Epidermal melanocyte (primary cell): ENCODE measurements around the gene OR10H3.
"Not testable (repeated sequence)": the region's sequence is repeated elsewhere in the genome, so short reads cannot be mapped to it uniquely, and the experiment has no call there.

ENCODE experiments used
- DNase-seq: peaks from one replicate; pipeline ENCODE4 v3.0.0; 2011; ENCODE audit warnings: low spot score; ENCODE audit not compliant: insufficient read length

OR10H3 gene

DNA sequence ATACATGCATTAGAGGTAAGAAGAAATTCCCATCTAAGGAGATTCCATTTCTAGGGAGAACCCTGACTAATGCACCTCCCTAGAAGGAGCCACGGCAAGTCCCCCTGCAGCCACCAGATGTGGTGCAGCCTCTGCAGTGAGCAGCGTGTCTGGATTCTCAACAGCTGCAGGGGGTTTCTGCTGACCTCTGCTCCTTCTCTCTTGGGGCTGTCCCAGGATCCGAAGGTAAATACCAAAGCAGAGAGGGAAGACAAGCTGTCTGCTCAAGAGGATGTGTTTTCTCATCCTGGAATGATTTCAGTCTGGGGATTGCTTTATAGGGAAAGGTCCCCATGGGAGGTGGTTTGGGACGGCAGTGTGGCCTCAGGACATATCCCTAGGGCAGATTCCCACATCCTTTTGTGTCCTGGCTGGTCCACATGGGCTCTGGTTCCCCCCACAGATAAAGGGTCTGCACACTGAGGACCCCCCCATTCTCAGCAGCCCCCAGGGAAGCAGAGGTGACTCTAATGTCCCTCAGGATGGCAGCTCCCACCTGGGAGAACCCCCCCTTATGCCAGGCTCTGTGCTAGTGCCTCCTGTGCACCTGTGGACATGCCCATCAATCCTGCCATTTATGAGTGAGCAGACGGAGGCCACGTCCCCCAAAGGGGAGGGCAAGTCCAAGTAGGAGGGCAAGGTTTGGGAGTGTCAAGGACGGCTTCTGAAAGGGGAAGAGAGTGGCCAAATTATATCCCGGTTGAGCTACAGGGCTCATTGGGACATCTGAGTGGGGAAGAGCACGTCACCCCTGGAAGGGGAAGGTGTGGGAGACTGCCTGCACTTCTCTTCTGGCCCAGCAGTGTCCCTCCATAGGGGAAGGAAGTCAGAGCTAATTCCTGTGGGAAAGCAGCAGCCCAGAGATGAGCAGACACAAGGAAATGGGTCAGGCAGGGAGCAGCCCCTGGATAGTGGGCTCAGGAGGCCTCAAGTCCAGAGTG is 39.5 kb downstream of the OR10H3 start:
- DNase-seq, result no peak

DNA sequence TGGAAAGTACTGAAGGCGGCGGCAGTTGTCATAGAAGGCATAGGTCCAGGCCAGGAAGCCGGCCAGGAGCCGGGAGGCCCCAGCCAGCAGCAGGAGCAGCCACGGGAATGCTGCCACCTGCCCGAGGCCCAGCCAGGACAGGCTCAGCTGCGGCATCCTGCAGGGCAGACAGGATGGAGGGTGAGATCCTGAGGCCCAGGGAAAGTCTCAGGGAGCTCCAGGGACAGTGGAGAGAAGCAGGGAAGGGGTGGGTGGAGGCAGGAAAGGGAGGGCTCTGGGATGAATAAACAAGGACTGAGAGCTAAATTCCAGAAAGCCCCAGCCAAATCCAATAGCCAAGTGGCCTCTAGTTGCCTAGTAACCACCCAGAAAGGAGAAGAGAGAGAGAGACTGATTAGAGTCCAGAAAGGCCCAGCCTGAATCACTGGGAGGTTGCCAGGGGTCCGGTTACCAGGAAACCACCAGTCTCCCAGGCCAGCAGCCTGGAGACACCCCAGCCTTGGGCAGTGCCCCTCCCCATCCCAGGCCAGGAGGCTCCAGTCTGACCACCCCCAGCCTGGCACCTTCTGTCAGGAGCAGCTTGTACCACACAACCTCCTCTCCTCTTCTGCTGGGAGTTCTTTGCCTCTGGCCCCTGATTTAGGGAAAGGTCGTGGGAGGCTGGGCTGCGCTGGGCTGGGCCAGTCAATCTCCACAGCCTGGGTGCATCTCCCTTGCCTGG is 42.1 kb downstream of the OR10H3 start:
- no peak for DNase-seq

DNA sequence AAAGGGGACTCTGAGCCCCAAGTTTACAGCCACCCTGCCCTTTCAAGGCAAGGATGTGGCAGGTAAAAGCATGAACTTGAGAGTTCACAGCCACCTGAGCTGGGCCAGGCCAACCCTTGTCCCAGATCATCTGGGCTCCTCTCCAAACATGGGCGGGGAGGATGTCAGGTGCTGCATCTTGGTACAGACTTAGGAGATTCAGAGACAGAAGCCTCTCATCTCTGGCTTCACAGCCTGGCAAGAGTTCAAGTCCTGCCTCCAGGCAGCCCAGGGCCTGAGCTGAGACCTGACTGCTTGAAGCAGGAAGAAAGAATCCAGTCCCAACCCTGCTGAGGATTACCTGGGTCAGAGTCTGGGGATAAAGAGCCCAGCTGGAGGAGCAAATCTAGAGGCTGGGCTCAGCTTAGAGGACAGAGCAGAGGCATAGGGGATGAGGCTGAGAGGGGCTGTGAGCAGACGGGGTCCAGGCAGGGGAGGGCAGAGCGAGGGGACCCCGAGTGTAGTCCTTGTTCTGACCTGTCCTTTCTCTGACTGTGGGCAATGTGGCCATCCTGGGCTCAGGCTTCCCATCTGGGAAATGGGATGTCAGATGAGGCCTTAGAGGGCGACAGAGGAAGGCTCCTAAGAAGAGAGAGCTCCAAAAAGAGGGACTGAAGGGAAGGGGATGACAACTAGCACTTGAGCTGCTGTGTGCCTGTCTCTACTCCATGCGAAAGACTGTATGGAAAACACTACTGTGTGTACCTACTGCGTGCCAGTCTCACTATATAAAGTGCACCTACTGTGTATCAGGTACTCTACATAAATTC is 43.0 kb downstream of the OR10H3 start:
- no peak for DNase-seq

DNA sequence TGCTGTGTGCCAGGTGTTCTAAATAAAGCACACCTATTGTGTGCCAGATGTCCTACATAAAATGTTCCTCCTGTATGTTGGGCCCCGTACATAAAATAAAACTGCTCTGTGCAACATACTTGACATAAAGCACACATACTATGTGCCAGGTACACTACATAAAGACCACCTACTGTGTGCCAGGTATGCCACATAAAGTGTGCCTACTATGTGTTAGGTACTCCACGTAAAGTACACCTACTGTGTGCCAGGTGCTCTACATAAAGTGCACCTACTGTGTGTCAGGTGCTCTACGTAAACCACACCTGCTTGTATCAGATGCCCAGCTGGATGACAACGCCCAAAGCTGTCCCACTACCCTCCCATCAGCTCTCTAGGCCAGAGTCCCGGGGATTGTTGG is 43.9 kb downstream of the OR10H3 start:
- DNase-seq, result no peak

DNA sequence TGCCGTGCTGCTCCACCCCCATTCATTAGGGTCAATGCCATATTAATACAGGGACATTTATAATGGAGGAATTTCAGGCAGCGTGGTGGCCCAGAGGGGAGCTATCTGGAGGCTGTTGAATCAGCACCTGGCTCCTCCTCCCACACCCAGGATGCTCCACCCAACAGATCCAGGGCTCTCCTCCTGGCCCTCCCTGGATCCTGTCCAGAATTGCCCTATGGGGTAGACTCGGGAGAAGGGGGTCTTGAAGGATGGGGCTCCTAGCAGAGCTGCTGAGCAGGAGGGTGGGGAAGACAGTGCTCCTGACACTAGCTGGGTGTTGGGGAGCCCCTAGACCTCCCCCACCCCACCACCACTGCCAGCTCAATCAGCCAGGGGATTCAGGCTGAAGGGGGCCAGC is 44.4 kb downstream of the OR10H3 start:
- no peak for DNase-seq

DNA sequence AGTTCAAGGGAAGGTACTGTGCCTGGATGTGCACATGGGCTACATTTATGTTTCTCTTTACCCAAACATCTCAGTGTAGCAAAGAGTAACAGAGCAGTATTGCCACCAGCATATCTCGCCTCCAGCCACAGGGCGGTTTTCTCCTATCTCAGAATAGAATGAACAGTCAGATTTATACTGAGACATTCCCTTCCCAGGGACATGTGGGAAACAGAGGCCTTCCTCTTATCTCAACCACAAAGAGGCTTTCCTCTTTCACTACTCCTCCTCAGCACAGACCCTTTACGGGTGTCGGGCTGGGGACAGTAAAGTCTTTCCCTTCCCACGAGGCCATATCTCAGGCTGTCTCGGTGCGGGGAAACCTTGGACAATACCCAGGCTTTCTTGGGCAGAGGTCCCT is 45.1 kb downstream of the OR10H3 start:
- DNase-seq, result not testable (repeated sequence)

DNA sequence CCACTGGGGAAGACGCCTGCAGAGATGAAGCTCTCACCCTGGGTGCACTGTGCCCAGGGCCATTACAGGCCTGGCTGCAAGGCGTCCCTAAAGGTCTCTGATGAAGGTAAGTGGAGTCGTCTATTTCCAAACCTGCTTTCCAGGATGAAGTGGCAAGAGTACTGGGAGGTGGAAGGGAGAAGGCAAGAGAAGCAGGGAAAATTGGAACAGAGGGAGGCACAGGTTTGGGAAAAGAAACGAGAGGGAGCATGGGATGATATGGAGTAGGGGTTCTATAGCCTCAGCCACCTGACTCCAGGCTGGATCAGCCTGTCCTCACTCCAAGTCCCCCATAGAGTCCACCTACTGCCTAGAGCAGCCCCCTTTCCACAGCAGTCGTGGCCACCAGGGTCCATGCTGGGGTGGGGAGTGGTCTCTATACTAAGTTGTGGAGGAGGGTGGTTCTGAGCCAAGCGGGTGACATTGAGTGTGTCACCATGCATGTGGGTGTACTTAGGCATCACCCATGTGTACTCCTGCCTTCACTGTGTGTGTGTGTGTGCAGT is 49.9 kb downstream of the OR10H3 start, which contains the start of gene OR10H5:
OR10H5 (plus strand) TSS at position 51 of the 545 bp plus-strand sequence. CDS start 6,388 bp downstream, outside the sequence.
- DNase-seq, result no peak

DNA sequence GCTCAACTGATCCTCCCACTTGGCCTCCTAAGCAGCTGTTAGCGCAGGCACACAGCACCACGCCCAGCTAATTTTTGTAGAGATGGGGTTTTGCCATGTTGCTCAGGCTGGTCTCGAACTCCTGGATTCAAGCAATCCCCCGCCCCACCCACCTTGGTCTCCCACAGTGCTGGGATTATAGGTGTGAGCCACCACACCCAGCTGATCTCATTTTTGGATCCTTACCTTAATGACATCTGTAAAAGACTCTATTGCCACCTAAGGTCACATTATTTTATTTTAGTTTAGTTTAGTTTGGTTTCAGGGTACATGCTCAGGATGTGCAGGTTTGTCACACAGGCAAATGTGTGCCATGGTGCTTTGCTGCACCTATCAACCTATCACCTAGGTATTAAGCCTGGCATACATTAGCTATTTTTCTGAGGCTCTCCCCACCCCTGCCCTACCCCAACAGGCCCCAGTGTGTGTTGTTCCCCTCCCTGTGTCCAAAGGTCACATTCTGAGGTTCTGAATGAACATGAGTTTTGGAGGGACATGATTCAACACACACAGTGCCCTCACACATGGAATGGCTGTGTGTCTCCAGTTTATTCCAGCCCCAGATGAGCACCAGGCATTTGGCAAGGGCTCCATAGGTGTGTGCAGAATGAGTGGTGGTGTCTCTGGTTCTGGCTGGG is 50.9 kb downstream of the OR10H3 start:
- no peak for DNase-seq

DNA sequence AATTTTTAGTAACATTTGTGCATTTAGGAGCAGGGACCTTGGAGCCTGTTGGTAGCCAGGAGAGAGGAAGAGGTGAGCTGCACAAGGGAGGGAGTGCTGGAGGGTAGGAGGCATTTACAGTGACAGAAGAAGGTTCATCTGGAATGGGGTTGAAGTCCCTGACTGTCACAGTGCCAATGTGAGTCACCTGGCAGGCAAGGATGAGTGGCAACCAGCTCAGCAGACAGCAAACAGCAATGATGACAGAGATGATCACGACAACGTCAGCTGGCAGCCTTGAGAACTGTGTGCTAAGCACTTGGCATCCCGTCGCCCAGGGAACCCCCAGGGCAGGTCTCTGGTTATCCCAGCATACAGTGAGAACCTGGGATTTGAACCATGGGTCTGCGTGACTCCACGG is 52.3 kb downstream of the OR10H3 start:
- no peak for DNase-seq
